GM12874 (cell line): Measurements from ENCODE around the gene OR4E1.

Source experiments
- CTCF ChIP-seq: IDR thresholded peaks from 2 replicates; pipeline ENCODE4 v1.5.1; 2011; ENCODE audit warnings: low read depth, mild to moderate bottlenecking, control low read depth, low read length, moderate library complexity; ENCODE audit not compliant: insufficient read depth

The OR4E1 gene

GRCh38 chr14:21703357-21704326, 30.0 kb upstream of the OR4E1 start:
- TF ChIP-seq CTCF: no peak

- TF ChIP-seq CTCF: no peak
These were observed 28.7 kb upstream of the OR4E1 start for GRCh38 chr14:21702316-21702715.

GRCh38 chr14:21699551-21699950, 25.9 kb upstream of the OR4E1 start:
- TF ChIP-seq CTCF: no peak

- no peak for TF ChIP-seq CTCF
These were observed 20.8 kb upstream of the OR4E1 start for GRCh38 chr14:21694425-21694824.

GRCh38 chr14:21686468-21686867, 12.8 kb upstream of the OR4E1 start:
- no peak for TF ChIP-seq CTCF

- TF ChIP-seq CTCF: no peak
These were observed 6.5 kb upstream of the OR4E1 start for GRCh38 chr14:21680072-21680471.

- TF ChIP-seq CTCF: no peak
These were observed 1.9 kb upstream of the OR4E1 start for GRCh38 chr14:21675566-21675965.
